CD4-positive, CD25-positive, alpha-beta regulatory T cell (primary cell): ENCODE data around the gene FAM20A. TPM values are rescaled to one million over a fixed set of nuclear protein-coding genes. Genes with fewer than 3 reads are reported as not detected.

ENCODE experiments used
- ATAC-seq, 2 donors: fragments of 150-1000 bp; cut with Tn5 transposase; one replicate each; pipeline ENCODE4 v1.10.0; 2021; ENCODE audit warnings: low read depth in 2 of 2, moderate number of reproducible peaks in 2 of 2, moderate library complexity in 1 of 2
- DNase-seq, 3 donors: peaks; one replicate each; pipeline versions ENCODE4 v3.0.0 to v3.0.0-alpha.2; 2012 to 2022; ENCODE audit warnings: mixed read lengths in 1 of 3
- H3K27ac ChIP-seq: one replicate; pipeline ENCODE4 v1.7.0; 2013; ENCODE audit warnings: mild to moderate bottlenecking, low read length; ENCODE audit not compliant: insufficient read depth, poor library complexity, severe bottlenecking
- H3K27me3 ChIP-seq: one replicate; pipeline ENCODE4 v1.7.0; 2013; ENCODE audit warnings: low read length; ENCODE audit not compliant: control insufficient read depth, insufficient read depth
- H3K36me3 ChIP-seq: one replicate; pipeline ENCODE4 v1.7.0; 2013; ENCODE audit warnings: mild to moderate bottlenecking, low read length, moderate library complexity; ENCODE audit not compliant: control insufficient read depth, insufficient read depth
- H3K4me1 ChIP-seq: 2 replicates; pipeline ENCODE4 v1.7.0; 2013; ENCODE audit warnings: mild to moderate bottlenecking, low read length; ENCODE audit not compliant: insufficient read depth, control insufficient read depth, poor library complexity, severe bottlenecking
- H3K4me3 ChIP-seq: one replicate; pipeline ENCODE4 v1.7.0; 2013; ENCODE audit warnings: low read depth, mild to moderate bottlenecking, low read length, moderate library complexity
- H3K9me3 ChIP-seq, 2 experiments: 1 replicate in 1 of 2; 2 replicates in 1 of 2; pipeline ENCODE4 v1.7.0; 2013; ENCODE audit warnings: low read length in 2 of 2, mild to moderate bottlenecking in 1 of 2, moderate library complexity in 1 of 2; ENCODE audit not compliant: control insufficient read depth in 2 of 2
- H3K27ac Mint-ChIP-seq, 3 donors: one replicate each; pipeline ENCODE4 v1.8.0; 2020 to 2022; ENCODE audit warnings: mild to moderate bottlenecking in 3 of 3, mixed read lengths in 3 of 3, moderate library complexity in 2 of 3
- H3K27me3 Mint-ChIP-seq: one replicate; pipeline ENCODE4 v1.8.0; 2022; ENCODE audit warnings: mild to moderate bottlenecking, mixed read lengths
- H3K36me3 Mint-ChIP-seq: one replicate; pipeline ENCODE4 v1.8.0; 2020; ENCODE audit warnings: mixed read lengths
- H3K4me1 Mint-ChIP-seq, 4 donors: one replicate each; pipeline ENCODE4 v1.8.0; 2020 to 2022; ENCODE audit warnings: mixed read lengths in 4 of 4, mild to moderate bottlenecking in 1 of 4
- H3K4me3 Mint-ChIP-seq, 4 donors: one replicate each; pipeline ENCODE4 v1.8.0; 2020 to 2022; ENCODE audit warnings: mild to moderate bottlenecking in 4 of 4, mixed read lengths in 4 of 4, moderate library complexity in 3 of 4
- H3K9me3 Mint-ChIP-seq, 7 donors: one replicate each; pipeline ENCODE4 v1.8.0; 2020 to 2022; ENCODE audit warnings: mixed read lengths in 7 of 7, mild to moderate bottlenecking in 3 of 7, moderate library complexity in 2 of 7
- polyA plus RNA-seq, 4 donors: library from polyadenylated mRNA; unstranded; fragments of 300-500 nt; fragmentation: Illumina TruSeq; gene quantifications; one replicate each; pipeline ENCODE4 v1.2.3, GENCODE V29; 2021
- total RNA-seq: library from RNA; stranded (reverse); gene quantifications from one replicate; pipeline ENCODE4 v1.2.3, GENCODE V29; 2022

Gene FAM20A
- total and polyA plus RNA-seq, 5 donors from 2014 or later = 0.11 TPM; not detected in 4

- ATAC-seq (no peak), DNase-seq (no peak)
- Histone ChIP-seq H3K36me3 (peaks cover 74% of the 10 kb centered on the region), H3K9me3 (no peaks in the 10 kb centered on the region), H3K4me3 (no peak overlapping the region), H3K27ac (no peak overlapping the region), H3K27me3 (no peaks in the 10 kb centered on the region), H3K4me1 (no peaks in the 10 kb centered on the region)
- H3K27ac Mint-ChIP-seq = peak overlapping the region in 2 of 3 donors; percentile 53 to 69
- peaks cover 2 to 18% (median 7%) of the 10 kb centered on the region in 4 donors for H3K4me1 Mint-ChIP-seq
- H3K36me3 Mint-ChIP-seq = peaks cover 42% of the 10 kb centered on the region
- no peaks in the 10 kb centered on the region for H3K27me3 Mint-ChIP-seq
- H3K9me3 Mint-ChIP-seq = no peaks in the 10 kb centered on the region
- H3K4me3 Mint-ChIP-seq = no peak overlapping the region
Measured at GRCh38 chr17:68534695-68535088, 66.5 kb downstream of the FAM20A start.

GRCh38 chr17:68533887-68534694 lies 67.1 kb downstream of the FAM20A start:
- DNase-seq (peak in 1 of 3 donors; percentile 55), ATAC-seq (no peak)
- peak overlapping the region in 1 of 3 donors; percentile 32 for H3K27ac Mint-ChIP-seq
- Histone ChIP-seq H3K27ac (no peak overlapping the region), H3K36me3 (peaks cover 74% of the 10 kb centered on the region), H3K4me3 (no peak overlapping the region), H3K9me3 (no peaks in the 10 kb centered on the region), H3K27me3 (no peaks in the 10 kb centered on the region), H3K4me1 (no peaks in the 10 kb centered on the region)
- H3K4me1 Mint-ChIP-seq = peaks cover 2 to 13% (median 7%) of the 10 kb centered on the region in 4 donors
- H3K36me3 Mint-ChIP-seq = peaks cover 40% of the 10 kb centered on the region
- H3K4me3 Mint-ChIP-seq = no peak overlapping the region
- H3K9me3 Mint-ChIP-seq = no peaks in the 10 kb centered on the region
- H3K27me3 Mint-ChIP-seq = no peaks in the 10 kb centered on the region

GRCh38 chr17:68532826-68533225 lies 68.3 kb downstream of the FAM20A start:
- Histone ChIP-seq H3K4me1 (no peaks in the 10 kb centered on the region), H3K4me3 (no peak overlapping the region), H3K36me3 (peaks cover 78% of the 10 kb centered on the region), H3K27me3 (no peaks in the 10 kb centered on the region), H3K9me3 (no peaks in the 10 kb centered on the region), H3K27ac (no peak overlapping the region)
- Mint-ChIP-seq H3K36me3 (peaks cover 47% of the 10 kb centered on the region), H3K4me1 (peaks cover 2 to 16% (median 5%) of the 10 kb centered on the region in 4 donors), H3K4me3 (no peak overlapping the region), H3K9me3 (no peaks in the 10 kb centered on the region), H3K27me3 (no peaks in the 10 kb centered on the region), H3K27ac (peak overlapping the region in 1 of 3 donors; percentile 44)
- no peak for DNase-seq
- no peak for ATAC-seq

- no peaks in the 10 kb centered on the region for H3K27me3 Mint-ChIP-seq
- peaks cover 2 to 20% (median 5%) of the 10 kb centered on the region in 4 donors for H3K4me1 Mint-ChIP-seq
- peaks cover 61% of the 10 kb centered on the region for H3K36me3 Mint-ChIP-seq
- no peak overlapping the region for H3K27ac Mint-ChIP-seq
- no peaks in the 10 kb centered on the region for H3K4me1 ChIP-seq
- H3K4me3 Mint-ChIP-seq = no peak overlapping the region
- no peaks in the 10 kb centered on the region for H3K27me3 ChIP-seq
- peaks cover 80% of the 10 kb centered on the region for H3K36me3 ChIP-seq
- DNase-seq (no peak), ATAC-seq (no peak)
- no peaks in the 10 kb centered on the region for H3K9me3 Mint-ChIP-seq
- H3K9me3 ChIP-seq = no peaks in the 10 kb centered on the region
- no peak overlapping the region for H3K27ac ChIP-seq
- no peak overlapping the region for H3K4me3 ChIP-seq
Measured at GRCh38 chr17:68531252-68531651, 69.9 kb downstream of the FAM20A start.

GRCh38 chr17:68527314-68527713 lies 73.9 kb downstream of the FAM20A start:
- Mint-ChIP-seq H3K4me1 (peaks cover 10 to 29% (median 22%) of the 10 kb centered on the region in 4 donors), H3K9me3 (no peaks in the 10 kb centered on the region), H3K27ac (peak overlapping the region in 1 of 3 donors; percentile 65), H3K36me3 (peaks cover 67% of the 10 kb centered on the region), H3K27me3 (no peaks in the 10 kb centered on the region), H3K4me3 (no peak overlapping the region)
- H3K36me3 ChIP-seq = peaks cover 98% of the 10 kb centered on the region
- no peaks in the 10 kb centered on the region for H3K27me3 ChIP-seq
- no peak for ATAC-seq
- H3K4me1 ChIP-seq = no peaks in the 10 kb centered on the region
- no peaks in the 10 kb centered on the region for H3K9me3 ChIP-seq
- no peak for DNase-seq
- no peak overlapping the region for H3K4me3 ChIP-seq
- H3K27ac ChIP-seq = no peak overlapping the region

GRCh38 chr17:68526548-68526947 lies 74.6 kb downstream of the FAM20A start:
- Mint-ChIP-seq H3K9me3 (no peaks in the 10 kb centered on the region), H3K36me3 (peaks cover 67% of the 10 kb centered on the region), H3K27me3 (no peaks in the 10 kb centered on the region), H3K4me3 (no peak overlapping the region), H3K4me1 (peaks cover 15 to 36% (median 26%) of the 10 kb centered on the region in 4 donors), H3K27ac (peak overlapping the region in 2 of 3 donors; percentile 44 to 84)
- Histone ChIP-seq H3K9me3 (no peaks in the 10 kb centered on the region), H3K36me3 (peaks cover 93% of the 10 kb centered on the region), H3K27ac (no peak overlapping the region), H3K4me3 (no peak overlapping the region), H3K27me3 (no peaks in the 10 kb centered on the region), H3K4me1 (no peaks in the 10 kb centered on the region)
- DNase-seq = no peak
- no peak for ATAC-seq

- H3K4me1 ChIP-seq = peaks cover 4% of the 10 kb centered on the region
- no peak overlapping the region for H3K27ac ChIP-seq
Measured at GRCh38 chr17:68522266-68522665, 78.9 kb downstream of the FAM20A start.

GRCh38 chr17:68519911-68520310 lies 81.3 kb downstream of the FAM20A start:
- no peak for ATAC-seq
- Histone ChIP-seq H3K4me3 (no peak overlapping the region), H3K4me1 (peaks cover 10% of the 10 kb centered on the region), H3K27me3 (no peaks in the 10 kb centered on the region), H3K9me3 (no peaks in the 10 kb centered on the region), H3K36me3 (peaks cover 71% of the 10 kb centered on the region), H3K27ac (no peak overlapping the region)
- no peak for DNase-seq
- no peaks in the 10 kb centered on the region for H3K27me3 Mint-ChIP-seq
- peak overlapping the region in 1 of 4 donors; percentile 1 for H3K4me3 Mint-ChIP-seq
- peaks cover 41 to 69% (median 50%) of the 10 kb centered on the region in 4 donors for H3K4me1 Mint-ChIP-seq
- H3K27ac Mint-ChIP-seq = peak overlapping the region in 2 of 3 donors; percentile 57 to 65
- H3K36me3 Mint-ChIP-seq = peaks cover 57% of the 10 kb centered on the region
- H3K9me3 Mint-ChIP-seq = no peaks in the 10 kb centered on the region

More at GRCh38 chr17:68522266-68522665, 78.9 kb downstream of the FAM20A start:
- H3K9me3 Mint-ChIP-seq = no peaks in the 10 kb centered on the region
- ATAC-seq (no peak), DNase-seq (no peak)
- H3K9me3 ChIP-seq = no peaks in the 10 kb centered on the region
- H3K27me3 ChIP-seq = no peaks in the 10 kb centered on the region
- H3K4me3 ChIP-seq = no peak overlapping the region
- H3K4me1 Mint-ChIP-seq = peaks cover 30 to 55% (median 37%) of the 10 kb centered on the region in 4 donors
- H3K36me3 ChIP-seq = peaks cover 74% of the 10 kb centered on the region
- H3K27ac Mint-ChIP-seq = peak overlapping the region in 1 of 3 donors; percentile 54
- no peak overlapping the region for H3K4me3 Mint-ChIP-seq
- peaks cover 55% of the 10 kb centered on the region for H3K36me3 Mint-ChIP-seq
- no peaks in the 10 kb centered on the region for H3K27me3 Mint-ChIP-seq
